ENCODE data around the gene TMSB10.
"Not testable (repeated sequence)": the region's sequence is repeated elsewhere in the genome, so short reads cannot be mapped to it uniquely, and the experiment has no call there.

TMSB10 gene

DNA sequence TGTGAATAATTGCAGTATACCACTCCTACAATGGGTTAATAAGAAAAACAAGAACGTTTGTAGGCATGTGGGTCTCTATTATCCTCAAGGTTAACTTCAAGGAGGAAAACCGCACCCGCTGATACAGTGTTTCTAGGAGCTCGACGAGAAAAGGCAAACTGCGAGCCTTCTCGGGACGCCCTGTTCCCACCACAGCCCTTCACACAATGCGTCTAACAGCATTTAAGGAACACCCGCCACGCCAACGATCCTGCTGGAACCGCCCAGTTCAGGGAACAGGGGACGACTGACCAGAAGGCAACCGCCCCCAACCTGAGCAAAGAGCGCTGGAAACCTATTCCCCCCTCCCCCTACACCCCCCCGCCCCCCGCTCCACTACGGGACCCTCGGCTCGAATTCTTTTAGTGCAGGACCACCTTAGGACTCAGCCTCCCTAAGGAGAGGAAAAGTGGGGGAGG is 710 bp upstream of the TMSB10 start:
- peak; percentile 70 to 71 for DNase-seq

GRCh38 chr2:84906108-84906899 is 848 bp downstream of the TMSB10 start:
- peak; percentile 76 to 78 for DNase-seq

GRCh38 chr2:84906900-84907714 is 1.7 kb downstream of the TMSB10 start:
- peak; percentile 51 to 60 for DNase-seq

- peak in 1 of 2 experiments; percentile 47 for DNase-seq
Measured at GRCh38 chr2:84908948-84909713, 3.7 kb downstream of the TMSB10 start.

DNA sequence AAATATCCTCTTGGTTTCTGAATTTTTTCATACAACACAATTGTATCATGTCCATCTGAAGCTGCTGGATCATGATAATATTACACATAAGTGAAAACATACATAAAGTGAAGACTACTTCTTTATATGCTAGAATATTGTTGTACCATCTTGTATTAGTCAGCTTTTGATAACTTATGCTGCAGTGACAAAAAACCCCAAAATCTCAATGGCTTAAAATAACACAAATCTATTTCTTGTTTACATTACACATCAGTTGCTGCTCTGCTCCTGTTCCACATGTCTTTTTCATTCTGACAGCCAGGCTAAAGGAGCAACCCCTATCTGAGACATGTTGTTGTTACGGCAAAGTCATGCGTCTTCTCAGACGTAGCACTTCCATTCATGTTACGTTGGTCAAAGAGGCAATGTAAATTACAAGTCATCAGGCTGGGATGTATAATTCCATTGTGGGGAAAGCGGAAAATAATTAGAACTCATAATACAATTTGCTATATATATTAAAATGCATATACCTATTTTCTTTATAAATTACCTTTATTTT is 5.8 kb downstream of the TMSB10 start:
- no peak for DNase-seq

GRCh38 chr2:84912984-84913383 is 7.5 kb downstream of the TMSB10 start:
- no peak for DNase-seq

DNA sequence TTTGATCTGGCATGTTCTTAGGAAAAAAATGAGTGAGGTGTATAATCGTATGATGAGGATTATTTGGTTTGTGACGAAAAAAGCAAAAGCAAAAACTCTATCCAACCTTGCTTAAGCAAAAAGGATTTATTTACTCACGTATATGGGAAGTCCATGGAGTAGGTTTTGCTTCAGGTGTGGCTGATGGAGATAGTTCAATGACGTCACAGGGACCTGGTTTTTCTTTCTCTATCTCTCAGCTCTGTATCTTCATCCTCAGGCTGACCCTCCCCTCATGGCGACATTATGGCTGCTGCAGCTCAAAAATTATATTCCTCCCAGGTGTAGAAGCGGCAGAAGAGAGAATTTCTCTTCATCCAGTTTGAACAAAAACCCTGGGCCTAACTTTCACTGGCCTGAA is 8.9 kb downstream of the TMSB10 start:
- no peak for DNase-seq

DNA sequence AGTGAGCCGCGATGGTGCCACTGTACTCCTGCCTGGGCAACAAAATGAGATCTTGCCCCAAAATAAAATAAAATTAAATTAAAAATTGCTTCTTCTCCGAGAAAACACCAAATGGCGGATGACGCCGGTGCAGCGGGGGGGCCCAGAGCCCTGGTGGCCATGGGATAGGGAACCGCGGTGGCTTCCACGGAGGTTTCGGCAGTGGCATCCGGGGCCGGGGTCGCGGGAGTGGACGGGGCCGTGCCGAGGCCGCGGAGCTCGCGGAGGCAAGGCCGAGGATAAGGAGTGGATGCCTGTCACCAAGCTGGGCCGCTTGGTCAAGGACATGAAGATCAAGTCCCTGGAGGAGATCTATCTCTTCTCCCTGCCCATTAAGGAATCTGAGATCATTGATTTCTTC is 10.2 kb downstream of the TMSB10 start:
- DNase-seq, result peak in 1 of 2 experiments; percentile 6

DNA sequence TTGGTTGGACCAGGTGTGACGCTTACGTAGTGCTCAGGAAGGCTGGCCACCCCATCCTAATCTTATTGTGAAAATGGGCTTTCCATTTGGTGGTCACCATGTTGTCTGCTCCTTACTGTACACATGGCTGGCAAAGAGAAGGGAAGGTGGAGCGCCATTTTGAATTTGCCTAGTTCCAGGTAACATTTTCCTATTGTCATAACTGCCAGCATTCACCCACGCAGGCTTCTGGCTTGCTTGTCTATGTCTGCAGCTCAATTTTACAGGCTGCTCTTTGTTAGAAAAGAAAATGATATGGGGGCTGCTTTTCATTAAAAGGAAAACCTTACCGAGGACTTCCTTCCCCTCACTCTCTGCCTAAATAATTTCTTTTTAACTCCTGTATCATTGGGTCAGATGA is 12.4 kb downstream of the TMSB10 start:
- not testable (repeated sequence) for DNase-seq

GRCh38 chr2:84918430-84918829 is 13.0 kb downstream of the TMSB10 start:
- DNase-seq, result no peak

DNA sequence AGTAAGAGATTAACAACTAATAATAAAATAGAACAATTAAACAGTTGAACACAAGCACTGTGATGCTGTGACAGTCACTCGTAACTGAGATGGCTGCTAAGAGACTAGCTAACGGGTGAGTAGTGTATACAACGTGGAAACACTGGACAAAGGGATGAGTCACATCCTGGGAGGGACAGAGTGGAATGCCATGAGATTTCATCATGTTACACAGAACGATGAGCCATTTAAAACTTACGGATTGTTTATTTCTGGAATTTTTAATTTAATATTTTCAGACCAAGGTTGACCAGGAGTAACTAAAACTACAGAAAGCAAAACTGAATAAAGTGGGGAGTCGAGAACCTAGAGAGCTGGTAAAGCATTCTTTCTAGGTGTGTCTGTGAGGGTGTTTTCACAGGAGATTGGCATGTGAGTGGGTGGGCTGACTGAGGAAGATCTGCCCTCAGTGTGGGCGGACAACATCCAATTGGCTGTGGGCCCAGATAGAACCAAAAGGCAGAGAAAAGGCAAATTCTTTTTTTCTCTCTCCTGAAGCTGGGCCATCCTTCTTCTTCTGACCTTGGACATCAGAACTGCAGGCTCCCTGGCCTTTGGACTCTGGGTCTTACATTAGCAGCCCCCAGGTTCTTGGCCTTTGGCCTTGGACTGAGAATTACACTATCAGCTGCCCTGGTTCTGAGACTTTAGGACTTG is 14.6 kb downstream of the TMSB10 start:
- DNase-seq, result peak; percentile 56 to 62

- no peak for DNase-seq
Measured at GRCh38 chr2:84923009-84923408, 17.6 kb downstream of the TMSB10 start.

- DNase-seq, result peak; percentile 65 to 72
Measured at GRCh38 chr2:84924173-84925106, 19.0 kb downstream of the TMSB10 start.

- no peak for DNase-seq
Measured at GRCh38 chr2:84925336-84925723, 19.9 kb downstream of the TMSB10 start.

DNA sequence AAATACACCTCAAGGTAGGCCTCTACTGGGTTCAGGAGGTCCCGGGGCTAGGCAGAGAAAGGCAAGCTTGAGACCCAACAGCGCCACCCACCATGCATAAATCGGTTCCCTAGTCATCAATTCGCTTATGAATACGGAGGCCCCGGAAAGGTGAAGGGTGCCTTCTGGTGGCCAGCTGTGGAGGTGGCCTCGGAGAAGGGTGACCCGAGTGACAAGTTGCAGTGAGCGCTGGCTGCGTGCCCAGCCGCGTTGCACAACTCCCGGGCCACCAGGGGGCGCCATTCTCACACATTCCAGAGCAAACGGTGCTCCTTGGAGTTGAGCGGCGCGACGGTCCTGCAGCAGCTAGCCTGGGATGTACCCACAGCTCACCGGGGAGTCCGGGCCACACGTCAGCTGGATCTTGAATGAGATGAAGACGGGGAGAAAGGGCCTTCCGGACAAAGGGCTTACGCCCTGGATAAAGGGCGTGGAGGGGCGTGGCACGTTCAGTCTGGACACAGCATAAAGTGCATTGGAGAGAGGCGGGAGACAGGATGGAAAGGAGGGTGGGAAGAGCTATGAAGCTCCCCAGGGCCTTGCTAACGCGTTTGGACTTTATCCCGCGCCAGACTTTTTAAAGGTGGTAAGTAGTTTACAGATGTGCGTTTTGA is 20.4 kb downstream of the TMSB10 start:
- peak; percentile 100 for DNase-seq

DNA sequence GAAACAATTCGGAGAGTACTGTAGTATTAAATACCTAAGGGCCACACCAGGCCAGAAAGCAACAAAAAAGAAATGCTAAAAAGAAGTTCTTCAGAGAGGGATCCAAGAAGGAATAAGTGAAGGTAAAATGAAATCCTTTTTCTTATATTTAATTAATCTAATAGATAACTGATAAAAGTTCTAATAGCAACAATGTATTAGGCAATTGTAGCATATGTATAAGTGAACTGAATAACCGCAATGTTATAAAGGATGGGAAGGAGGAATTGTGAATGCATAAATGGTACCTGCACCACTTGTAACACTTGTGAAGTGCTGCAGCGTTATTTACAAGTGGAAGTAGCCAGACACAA is 21.8 kb downstream of the TMSB10 start:
- no peak for DNase-seq

GRCh38 chr2:84931384-84931821 is 25.9 kb downstream of the TMSB10 start:
- no peak for DNase-seq

DNA sequence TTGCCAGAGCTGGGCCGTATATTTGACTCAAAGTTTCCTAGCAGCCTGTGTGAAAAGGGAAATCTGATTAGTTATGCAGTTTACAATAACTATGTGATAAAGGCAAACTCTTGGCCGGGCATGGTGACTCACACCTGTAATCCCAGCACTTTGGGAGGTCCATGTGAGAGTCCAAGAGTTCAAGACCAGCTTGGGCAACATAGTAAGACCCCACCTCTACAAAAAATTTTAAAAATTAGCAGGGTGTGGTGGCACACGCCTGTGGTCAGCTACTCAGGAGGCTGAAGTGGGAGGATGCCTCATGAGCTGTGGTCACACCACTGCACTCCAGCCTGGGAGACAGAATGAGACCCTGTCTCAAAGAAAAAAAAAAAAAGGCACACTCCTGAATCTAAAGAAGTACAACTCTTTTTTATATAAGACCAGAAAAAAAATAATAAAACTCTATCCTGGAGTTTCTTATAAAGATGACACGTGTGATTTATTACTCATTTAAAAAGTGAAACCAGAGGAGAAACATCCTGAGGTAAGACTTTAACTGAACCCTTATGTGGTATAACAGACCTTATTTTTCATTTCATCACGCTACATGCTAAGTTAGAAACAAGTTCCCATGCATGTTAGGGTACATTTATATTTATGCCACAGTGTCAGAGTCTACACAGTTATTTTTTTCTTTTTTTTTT is 32.9 kb downstream of the TMSB10 start:
- DNase-seq, result peak; percentile 71 to 74

DNA sequence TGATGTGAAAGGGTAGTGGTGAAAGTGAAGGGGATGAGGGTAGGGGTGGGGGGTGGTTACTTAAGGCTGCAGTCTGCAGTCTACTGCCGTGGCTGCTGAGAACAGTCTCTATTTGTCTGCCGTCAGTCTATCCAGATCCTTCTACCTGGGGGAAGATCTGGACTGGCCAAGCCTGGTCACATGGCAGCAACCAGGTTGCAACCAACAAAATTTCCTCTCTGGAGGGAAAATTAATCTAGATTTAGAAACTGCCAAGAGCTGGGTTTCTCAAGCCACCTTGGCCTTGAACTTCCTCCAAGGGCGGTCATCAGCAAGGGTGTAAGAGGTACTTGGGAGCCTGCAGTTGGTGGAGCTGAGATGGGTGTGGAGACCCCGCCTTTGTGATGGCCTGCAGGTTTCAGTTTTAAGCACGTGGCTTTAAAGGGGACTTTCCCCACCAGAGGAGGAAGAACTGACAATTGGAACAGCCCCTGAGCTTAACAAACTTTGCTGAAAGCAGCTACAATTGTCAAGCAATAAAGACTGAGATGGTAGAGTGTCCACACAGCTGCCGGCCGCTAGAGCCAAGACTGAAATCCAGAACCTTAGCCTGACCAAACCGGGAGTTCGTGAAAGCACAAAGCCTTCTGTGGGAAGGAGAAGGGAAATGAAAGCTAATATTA is 34.1 kb downstream of the TMSB10 start:
- DNase-seq, result peak; percentile 77 to 80

Data from activated T-cell treated with anti-CD3 and anti-CD28 coated beads, Interleukin-2, amount 50 U/mL, for 48 hours (primary cell).